GM19193 (cell line): ENCODE results near the gene ALDH8A1.

Source experiments
- POLR2A ChIP-seq: IDR thresholded peaks from 4 replicates; pipeline ENCODE4 v1.6.1; 2011; ENCODE audit not compliant: insufficient read depth, insufficient read length; ENCODE audit errors: extremely low read depth

ALDH8A1 gene

GRCh38 chr6:134961366-134961765 is 11.5 kb upstream of the ALDH8A1 start:
- no peak for TF ChIP-seq POLR2A

GRCh38 chr6:134959603-134960002 is 9.7 kb upstream of the ALDH8A1 start:
- TF ChIP-seq POLR2A = no peak

- TF ChIP-seq POLR2A = no peak
These were observed 6.8 kb upstream of the ALDH8A1 start for GRCh38 chr6:134956676-134957075.

- no peak for TF ChIP-seq POLR2A
These were observed 6.1 kb upstream of the ALDH8A1 start for GRCh38 chr6:134956032-134956431.

- TF ChIP-seq POLR2A = no peak
These were observed 4.5 kb upstream of the ALDH8A1 start for GRCh38 chr6:134954272-134955000.

GRCh38 chr6:134951494-134952263 is 1.8 kb upstream of the ALDH8A1 start:
- no peak for TF ChIP-seq POLR2A

- no peak for TF ChIP-seq POLR2A
These were observed 581 bp upstream of the ALDH8A1 start for GRCh38 chr6:134950482-134950881.

- no peak for TF ChIP-seq POLR2A
These were observed 1.2 kb downstream of the ALDH8A1 start for GRCh38 chr6:134948691-134949090.

- TF ChIP-seq POLR2A = no peak
These were observed 1.8 kb downstream of the ALDH8A1 start for GRCh38 chr6:134948142-134948541.

- TF ChIP-seq POLR2A = no peak
These were observed 4.9 kb downstream of the ALDH8A1 start for GRCh38 chr6:134945045-134945444.

- TF ChIP-seq POLR2A = no peak
These were observed 6.3 kb downstream of the ALDH8A1 start for GRCh38 chr6:134943522-134944111.

- no peak for TF ChIP-seq POLR2A
These were observed 11.0 kb downstream of the ALDH8A1 start for GRCh38 chr6:134938896-134939295.

GRCh38 chr6:134937426-134937825 is 12.5 kb downstream of the ALDH8A1 start:
- no peak for TF ChIP-seq POLR2A

GRCh38 chr6:134936931-134937330 is 13.0 kb downstream of the ALDH8A1 start:
- TF ChIP-seq POLR2A = no peak

- TF ChIP-seq POLR2A = no peak
These were observed 13.4 kb downstream of the ALDH8A1 start for GRCh38 chr6:134936476-134936875.

GRCh38 chr6:134934793-134935485 is 15.0 kb downstream of the ALDH8A1 start:
- TF ChIP-seq POLR2A = no peak
